NCI-H2107 treated with DMSO at 0.1 percent for 48 hours (cell line): ENCODE results near the gene NPRL2.

Experiments
- DNase-seq: peaks from one replicate; lab custom pipeline; 2025; ENCODE audit not compliant: unreplicated experiment; lab: John Stamatoyannopoulos, UW

Gene NPRL2

DNA sequence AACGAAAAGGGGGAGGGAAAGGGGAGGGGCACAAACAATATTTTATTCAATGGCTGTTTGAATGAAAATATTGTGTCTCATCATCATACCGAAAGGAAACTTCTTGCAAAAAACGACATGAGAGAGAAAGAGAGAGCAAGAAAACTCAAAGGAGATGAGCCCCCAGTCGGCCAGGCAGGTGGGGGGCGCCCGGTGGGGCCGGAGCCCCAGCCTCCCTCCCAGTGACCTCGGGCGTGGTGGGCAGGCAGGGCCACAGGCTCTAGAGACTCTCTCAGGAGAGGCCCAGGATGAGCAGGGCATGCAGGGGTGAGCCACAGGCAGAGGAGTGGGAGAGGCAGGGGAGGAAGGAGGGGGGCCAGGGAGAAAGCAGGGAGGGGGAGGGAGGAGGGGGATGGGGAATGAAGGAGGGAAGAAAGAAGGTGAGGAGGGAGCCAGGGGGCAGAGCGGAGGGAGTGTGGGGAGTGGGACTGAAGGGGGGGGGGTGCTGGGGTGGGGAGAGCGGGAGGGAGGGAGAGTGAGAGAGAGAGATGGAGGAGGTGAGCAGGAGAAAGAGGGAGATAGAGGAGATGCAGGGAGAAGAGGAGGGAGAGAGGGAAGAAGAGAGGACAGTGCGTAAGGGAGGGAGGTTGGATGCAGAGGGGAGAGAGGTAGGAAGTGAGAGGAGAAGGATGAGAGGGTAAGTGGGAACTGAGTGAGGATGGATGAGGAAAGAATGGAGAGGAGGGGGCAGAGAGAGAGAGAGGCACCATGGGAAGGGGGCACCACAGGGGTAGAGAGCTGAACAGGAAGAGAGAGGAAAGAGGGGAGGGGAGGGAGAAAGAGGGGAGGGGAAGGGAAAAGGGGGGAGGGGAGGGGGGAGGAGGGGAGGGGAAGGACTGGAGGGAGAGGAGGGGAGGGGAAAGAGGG lies 22.8 kb upstream of the NPRL2 start:
- DNase-seq: no peak

DNA sequence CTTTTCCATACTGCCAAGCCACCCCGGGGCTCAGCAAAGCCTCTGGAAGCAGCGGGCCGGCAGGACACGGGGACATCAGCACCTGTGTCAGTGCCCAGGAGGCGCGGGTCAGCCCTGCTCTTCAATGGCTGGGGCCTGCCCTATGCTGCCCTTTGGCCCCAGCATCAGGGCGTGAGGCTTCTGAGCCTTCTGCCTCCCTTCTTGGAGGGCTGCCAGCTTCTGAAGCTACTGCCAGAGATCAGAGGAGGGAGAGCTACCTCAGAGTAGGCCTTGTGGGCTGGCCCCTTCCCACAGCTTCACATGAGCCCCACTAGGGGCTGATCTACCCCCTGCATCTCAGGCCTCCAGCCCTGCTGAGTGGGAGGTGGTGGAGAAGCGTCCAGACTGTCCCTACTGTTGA lies 21.8 kb upstream of the NPRL2 start:
- DNase-seq: no peak

- no peak for DNase-seq
Measured at GRCh38 chr3:50371133-50371685, 20.6 kb upstream of the NPRL2 start.

- peak; percentile 48 for DNase-seq
Measured at GRCh38 chr3:50370594-50370993, 20.0 kb upstream of the NPRL2 start.

GRCh38 chr3:50369012-50369670 lies 18.6 kb upstream of the NPRL2 start:
- DNase-seq: no peak

DNA sequence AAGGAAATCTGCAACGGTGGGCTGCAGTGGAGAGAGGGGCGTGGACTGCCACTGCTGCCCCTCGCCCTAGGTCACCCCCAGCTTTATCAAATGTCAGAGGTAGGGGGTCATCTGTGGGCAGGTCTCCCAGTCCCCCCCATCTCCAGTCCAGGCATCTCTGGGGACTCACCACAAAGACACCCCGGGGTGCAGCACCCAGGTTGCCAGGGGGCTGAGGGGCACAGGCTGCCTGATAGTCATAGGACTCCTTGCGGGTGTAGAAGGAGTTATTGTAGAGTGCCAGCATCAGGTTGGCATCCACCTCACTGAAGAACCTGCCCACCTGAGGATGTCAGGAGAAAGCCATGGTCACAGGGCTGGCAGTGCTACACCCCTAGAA lies 15.3 kb upstream of the NPRL2 start:
- DNase-seq: no peak

- no peak for DNase-seq
Measured at GRCh38 chr3:50365080-50365841, 14.7 kb upstream of the NPRL2 start.

DNA sequence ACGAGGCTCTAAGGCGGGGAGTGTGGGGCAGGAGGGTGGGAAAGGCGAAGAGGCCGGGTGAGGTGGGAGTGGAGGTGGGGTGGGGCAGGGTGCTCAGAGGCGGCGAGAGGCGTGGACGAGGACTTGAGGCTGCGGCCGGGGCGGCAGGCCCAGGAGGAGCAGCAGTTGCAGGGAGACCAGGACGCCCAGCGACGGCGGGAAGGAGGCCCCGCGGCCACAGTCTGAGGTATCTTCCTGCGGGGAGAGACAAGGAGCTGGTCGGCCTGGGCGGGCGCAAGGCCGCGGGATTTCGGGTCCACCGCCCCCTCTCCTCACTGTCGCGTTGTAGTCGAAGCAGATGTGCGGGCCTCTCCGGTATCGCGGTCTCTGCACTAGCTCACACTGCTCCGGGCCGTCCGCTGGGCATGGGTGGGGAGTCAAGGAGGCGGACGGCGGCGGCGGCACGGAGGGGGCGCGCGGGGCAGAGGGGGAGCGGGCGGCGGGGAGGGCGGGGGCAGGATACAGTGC lies 14.1 kb upstream of the NPRL2 start:
- no peak for DNase-seq

DNA sequence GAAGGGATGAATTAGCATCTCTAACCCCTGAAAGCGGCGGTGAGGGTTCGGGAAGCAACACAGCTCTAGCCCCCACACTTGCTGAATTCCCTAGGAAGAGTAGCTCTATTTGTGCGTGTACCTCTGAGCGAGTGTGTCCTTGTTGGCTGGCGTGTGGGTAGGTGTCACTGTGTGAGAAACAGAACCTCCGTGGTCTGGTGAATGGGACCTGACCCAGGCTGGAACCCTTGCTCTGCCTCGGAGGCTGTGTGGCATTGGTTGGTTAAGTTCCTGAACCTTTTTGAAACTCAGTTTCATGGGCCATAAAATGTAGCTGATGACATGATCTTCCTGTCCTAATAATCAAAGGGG lies 9.2 kb upstream of the NPRL2 start:
- no peak for DNase-seq

GRCh38 chr3:50358911-50359759 lies 8.6 kb upstream of the NPRL2 start, which contains the start of gene TMEM115:
Gene TMEM115 (minus strand): TSS chr3:50359521. CDS start chr3:50359063, 458 bp downstream.
- DNase-seq: peak; percentile 91

- no peak for DNase-seq
Measured at GRCh38 chr3:50358355-50358910, 7.9 kb upstream of the NPRL2 start.

DNA sequence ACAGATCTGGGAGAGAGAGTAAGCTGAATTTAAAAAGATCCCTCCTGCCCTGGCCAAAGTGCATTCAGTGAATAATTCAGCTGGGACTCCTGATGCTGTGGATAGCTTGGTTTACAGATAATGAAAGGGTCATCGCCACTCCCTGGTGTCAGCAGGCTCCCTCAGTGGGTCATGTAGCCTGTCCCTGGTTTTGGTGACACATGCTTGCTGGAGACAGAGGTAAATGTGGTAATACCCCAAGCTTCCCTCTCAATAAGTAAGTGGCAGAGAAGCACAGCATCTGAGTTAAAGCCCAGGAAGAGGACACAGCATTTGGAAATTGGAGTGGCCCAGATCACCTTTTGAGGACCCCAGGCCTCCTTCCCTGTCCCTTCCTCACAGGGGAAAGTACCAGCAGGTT lies 6.9 kb upstream of the NPRL2 start:
- DNase-seq: no peak

GRCh38 chr3:50356553-50356952 lies 6.0 kb upstream of the NPRL2 start:
- no peak for DNase-seq

DNA sequence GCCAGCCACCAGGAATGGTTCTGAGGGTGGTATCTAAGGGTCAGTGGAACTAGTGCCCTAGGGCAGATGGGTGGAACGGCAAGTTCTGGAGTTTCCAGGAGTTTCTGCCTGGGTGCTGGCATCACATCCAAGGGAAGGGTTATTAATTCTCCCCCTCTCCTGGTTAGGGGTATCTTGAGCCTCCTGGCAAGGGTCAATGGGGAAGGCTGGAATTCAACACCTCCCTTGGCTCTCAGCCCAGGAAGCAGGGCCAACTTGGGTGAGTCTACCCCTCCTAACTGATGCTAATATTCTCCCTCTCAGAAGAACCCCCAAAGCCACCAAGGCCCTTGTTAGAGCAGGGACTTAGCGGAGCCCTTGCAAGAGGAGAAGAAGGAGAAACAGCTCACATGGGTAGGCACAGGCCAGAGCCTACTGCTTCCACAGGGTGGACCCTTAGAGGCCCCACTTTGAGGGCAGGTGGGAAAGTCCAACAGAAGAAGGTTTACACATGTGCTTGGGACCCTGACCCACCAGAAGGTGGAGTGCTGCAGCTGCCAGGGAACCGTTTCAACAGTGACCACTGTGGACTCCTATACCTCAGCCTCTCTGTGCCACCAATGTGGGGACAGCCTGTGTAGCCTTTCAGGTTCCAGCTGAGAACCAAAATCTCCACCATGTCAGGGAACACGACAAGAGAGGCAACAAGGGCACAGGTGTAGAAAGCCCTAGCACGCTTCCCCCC lies 5.4 kb upstream of the NPRL2 start:
- DNase-seq: no peak

DNA sequence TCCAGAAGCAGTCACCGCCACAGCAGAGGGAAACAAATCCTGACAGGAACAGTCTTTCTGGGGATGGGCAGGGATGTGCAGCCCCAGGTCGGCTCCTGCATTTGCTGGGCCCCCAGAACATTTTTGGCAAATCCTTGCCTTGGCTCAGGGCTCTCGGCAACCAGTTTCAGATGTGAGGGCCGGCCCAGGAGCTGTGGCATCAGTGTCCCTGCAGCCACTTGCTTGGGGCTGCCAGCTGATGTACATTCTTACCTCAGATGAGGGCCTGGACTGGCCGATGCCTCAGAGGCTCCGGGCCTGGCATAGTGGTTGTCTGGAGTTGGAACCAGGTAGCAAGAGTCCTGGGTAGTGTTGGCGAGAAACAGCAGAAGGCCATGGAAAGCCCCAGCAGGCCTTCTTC lies 4.3 kb upstream of the NPRL2 start:
- DNase-seq: no peak

DNA sequence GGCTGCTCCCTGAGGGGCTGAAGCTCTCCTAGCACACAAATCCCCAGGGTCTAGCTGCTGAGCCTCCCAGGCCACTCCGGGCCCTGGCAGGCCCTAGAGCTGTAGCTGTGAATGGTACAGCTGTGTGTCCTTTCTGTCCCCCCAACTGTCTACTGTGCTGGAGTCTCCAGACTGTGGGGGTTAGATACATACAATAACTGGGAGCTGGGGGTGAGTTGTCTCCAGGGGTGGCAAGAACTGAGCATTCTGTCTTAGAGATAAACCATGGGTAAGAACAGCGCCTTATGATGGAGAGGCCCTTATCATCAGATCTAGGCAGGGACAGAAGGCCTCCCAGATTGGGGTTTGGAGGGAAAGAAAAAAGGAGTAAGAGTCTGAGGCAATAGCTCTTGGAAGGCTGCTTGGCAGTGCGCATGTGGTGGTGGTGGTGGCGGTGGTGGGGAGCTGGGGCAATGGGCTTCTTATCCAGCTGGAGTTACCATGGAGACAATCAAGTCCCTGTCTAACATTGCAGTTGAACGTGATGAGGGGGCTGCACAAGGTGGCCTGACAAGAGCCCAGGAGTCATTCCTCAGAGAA lies 3.7 kb upstream of the NPRL2 start:
- DNase-seq: no peak

- no peak for DNase-seq
Measured at GRCh38 chr3:50353245-50354004, 2.9 kb upstream of the NPRL2 start.

- DNase-seq: no peak
Measured at GRCh38 chr3:50352781-50353180, 2.2 kb upstream of the NPRL2 start.
